Trophoblast cell (in vitro differentiated cells and primary cell): Measurements from ENCODE around the gene NANOS1.

Experiments used
- DNase-seq, 2 donors: peaks; one replicate each; pipeline ENCODE4 v3.0.0-alpha.2; 2016
- H2AFZ ChIP-seq: 2 replicates; pipeline ENCODE4 v1.6.1; 2013; ENCODE audit warnings: low read length, moderate library complexity, mild to moderate bottlenecking; ENCODE audit not compliant: insufficient read depth, poor library complexity
- H2AK5ac ChIP-seq: 2 replicates; pipeline ENCODE4 v1.6.1; 2013; ENCODE audit warnings: mild to moderate bottlenecking, low read length
- H2BK120ac ChIP-seq: 2 replicates; pipeline ENCODE4 v1.6.1; 2013; ENCODE audit warnings: low read length, mild to moderate bottlenecking, moderate library complexity; ENCODE audit not compliant: insufficient read depth, poor library complexity
- H2BK12ac ChIP-seq: 2 replicates; pipeline ENCODE4 v1.6.1; 2013; ENCODE audit warnings: mild to moderate bottlenecking, low read length, moderate library complexity
- H2BK5ac ChIP-seq: 2 replicates; pipeline ENCODE4 v1.6.1; 2013; ENCODE audit warnings: low read length, low read depth, moderate library complexity, mild to moderate bottlenecking; ENCODE audit not compliant: poor library complexity
- H3K14ac ChIP-seq: 2 replicates; pipeline ENCODE4 v1.6.1; 2013; ENCODE audit warnings: mild to moderate bottlenecking, low read length
- H3K18ac ChIP-seq: 2 replicates; pipeline ENCODE4 v1.6.1; 2013; ENCODE audit warnings: mild to moderate bottlenecking, low read length
- H3K23ac ChIP-seq: 2 replicates; pipeline ENCODE4 v1.6.1; 2013; ENCODE audit warnings: low read length
- H3K27ac ChIP-seq: 2 replicates; pipeline ENCODE4 v1.5.1; 2013; ENCODE audit warnings: low read depth, mild to moderate bottlenecking, inconsistent platforms, low read length, moderate library complexity
- H3K27me3 ChIP-seq: 2 replicates; pipeline ENCODE4 v1.6.1; 2013; ENCODE audit warnings: inconsistent platforms, mild to moderate bottlenecking, low read length, moderate library complexity; ENCODE audit not compliant: insufficient read depth
- H3K36me3 ChIP-seq, 2 experiments: 1 replicate in 1 of 2; 2 replicates in 1 of 2; pipeline ENCODE4 v1.6.1; 2013; ENCODE audit warnings: low read length in 2 of 2, mild to moderate bottlenecking in 2 of 2, moderate library complexity in 1 of 2; ENCODE audit not compliant: insufficient read depth in 2 of 2, control insufficient read depth in 1 of 2
- H3K4ac ChIP-seq: 2 replicates; pipeline ENCODE4 v1.6.1; 2013; ENCODE audit warnings: low read depth, mild to moderate bottlenecking, low read length, moderate library complexity
- H3K4me1 ChIP-seq, 2 experiments: 1 replicate in 1 of 2; 2 replicates in 1 of 2; pipeline ENCODE4 v1.6.1; 2013; ENCODE audit warnings: low read length in 2 of 2, mild to moderate bottlenecking in 2 of 2, moderate library complexity in 1 of 2; ENCODE audit not compliant: insufficient read depth in 2 of 2, control insufficient read depth in 1 of 2
- H3K4me2 ChIP-seq: 2 replicates; pipeline ENCODE4 v1.6.1; 2013; ENCODE audit warnings: inconsistent platforms, mild to moderate bottlenecking, low read length, moderate library complexity
- H3K4me3 ChIP-seq: 2 replicates; pipeline ENCODE4 v1.5.1; 2013; ENCODE audit warnings: mild to moderate bottlenecking, low read depth, low read length, inconsistent platforms
- H3K79me1 ChIP-seq: one replicate; pipeline ENCODE4 v1.6.1; 2013; ENCODE audit warnings: low read length
- H3K79me2 ChIP-seq: 2 replicates; pipeline ENCODE4 v1.6.1; 2013; ENCODE audit warnings: low read length, mild to moderate bottlenecking; ENCODE audit not compliant: control insufficient read depth, insufficient read depth, poor library complexity
- H3K9ac ChIP-seq: 2 replicates; pipeline ENCODE4 v1.6.1; 2013; ENCODE audit warnings: mild to moderate bottlenecking, low read length
- H3K9me3 ChIP-seq: 2 replicates; pipeline ENCODE4 v1.6.1; 2013; ENCODE audit warnings: low read depth, mild to moderate bottlenecking, control low read depth, inconsistent platforms, low read length; ENCODE audit not compliant: insufficient read depth
- H4K12ac ChIP-seq: 2 replicates; pipeline ENCODE4 v1.6.1; 2013; ENCODE audit warnings: low read depth, mild to moderate bottlenecking, low read length, moderate library complexity
- H4K8ac ChIP-seq: 2 replicates; pipeline ENCODE4 v1.6.1; 2013; ENCODE audit warnings: low read depth, mild to moderate bottlenecking, low read length, moderate library complexity
- H4K91ac ChIP-seq: one replicate; pipeline ENCODE4 v1.6.1; 2013; ENCODE audit warnings: low read depth, mild to moderate bottlenecking, low read length, moderate library complexity
- WGBS: extraction: QIAGEN DNeasy Blood & Tissue Kit; methylation state at CpG from one replicate; pipeline ENCODE4 v1.1.7; 2013; ENCODE audit warnings: missing lambda C conversion rate; ENCODE audit not compliant: insufficient read length, insufficient coverage; ENCODE audit errors: extremely low coverage; 5-methylcytosine and 5-hydroxymethylcytosine counted together

Gene NANOS1

GRCh38 chr10:119049777-119050176 lies 20.3 kb downstream of the NANOS1 start:
- Histone ChIP-seq H3K27me3 (no peaks in the 10 kb centered on the region), H3K79me1 (no peaks in the 10 kb centered on the region), H3K4me2 (no peak overlapping the region), H3K27ac (no peak overlapping the region), H3K36me3 (peaks cover 46 to 78% of the 10 kb centered on the region in 2 experiments), H3K9ac (no peak overlapping the region), H3K9me3 (no peaks in the 10 kb centered on the region), H2AK5ac (no peak overlapping the region), H3K79me2 (no peaks in the 10 kb centered on the region), H2BK5ac (no peak overlapping the region), H2BK12ac (no peak overlapping the region), H2AFZ (no peak overlapping the region), H2BK120ac (no peak overlapping the region), H3K4ac (no peak overlapping the region), H4K91ac (no peak overlapping the region), H3K4me3 (no peak overlapping the region), H3K18ac (no peak overlapping the region), H3K4me1 (no peaks in the 10 kb centered on the region), H4K8ac (no peak overlapping the region), H3K23ac (no peak overlapping the region), H4K12ac (no peak overlapping the region), H3K14ac (no peak overlapping the region)
- DNase-seq = no peak
- 100% methylated on average over 13 of the region's 14 CpGs for WGBS

GRCh38 chr10:119051775-119052174 lies 22.3 kb downstream of the NANOS1 start:
- WGBS = no CpG with 5 or more reads among the region's 3 CpGs

GRCh38 chr10:119055472-119055871 lies 26.0 kb downstream of the NANOS1 start:
- H3K18ac ChIP-seq = no peak overlapping the region
- no peak for DNase-seq
- H2BK12ac ChIP-seq = no peak overlapping the region
- H3K4me1 ChIP-seq = no peaks in the 10 kb centered on the region
- no peak overlapping the region for H4K12ac ChIP-seq
- no peak overlapping the region for H3K27ac ChIP-seq
- no peak overlapping the region for H2AFZ ChIP-seq
- no peak overlapping the region for H3K23ac ChIP-seq
- H3K36me3 ChIP-seq = peaks cover 34 to 62% of the 10 kb centered on the region in 2 experiments
- H3K79me1 ChIP-seq = no peaks in the 10 kb centered on the region
- no peak overlapping the region for H3K4ac ChIP-seq
- no peak overlapping the region for H4K91ac ChIP-seq
- no peak overlapping the region for H3K4me2 ChIP-seq
- H2BK120ac ChIP-seq = no peak overlapping the region
- no peaks in the 10 kb centered on the region for H3K79me2 ChIP-seq
- no peak overlapping the region for H2BK5ac ChIP-seq
- H3K9me3 ChIP-seq = no peaks in the 10 kb centered on the region
- no peak overlapping the region for H3K9ac ChIP-seq
- WGBS = no CpG with 5 or more reads among the region's 1 CpG
- no peak overlapping the region for H2AK5ac ChIP-seq
- H3K27me3 ChIP-seq = no peaks in the 10 kb centered on the region
- no peak overlapping the region for H3K14ac ChIP-seq
- H3K4me3 ChIP-seq = no peak overlapping the region
- no peak overlapping the region for H4K8ac ChIP-seq

More at GRCh38 chr10:119051775-119052174, 22.3 kb downstream of the NANOS1 start:
- H3K27me3 ChIP-seq = no peaks in the 10 kb centered on the region
- H3K18ac ChIP-seq = no peak overlapping the region
- peaks cover 41 to 73% of the 10 kb centered on the region in 2 experiments for H3K36me3 ChIP-seq
- H2BK120ac ChIP-seq = no peak overlapping the region
- H2AK5ac ChIP-seq = no peak overlapping the region
- H2BK12ac ChIP-seq = no peak overlapping the region
- no peak overlapping the region for H2BK5ac ChIP-seq
- H3K14ac ChIP-seq = no peak overlapping the region
- H4K91ac ChIP-seq = no peak overlapping the region
- H3K23ac ChIP-seq = no peak overlapping the region
- no peaks in the 10 kb centered on the region for H3K79me2 ChIP-seq
- no peak overlapping the region for H2AFZ ChIP-seq
- no peaks in the 10 kb centered on the region for H3K4me1 ChIP-seq
- no peak overlapping the region for H4K12ac ChIP-seq
- no peaks in the 10 kb centered on the region for H3K79me1 ChIP-seq
- H3K9ac ChIP-seq = no peak overlapping the region
- no peak for DNase-seq
- no peak overlapping the region for H3K4me2 ChIP-seq
- no peak overlapping the region for H3K27ac ChIP-seq
- no peak overlapping the region for H3K4me3 ChIP-seq
- no peaks in the 10 kb centered on the region for H3K9me3 ChIP-seq
- no peak overlapping the region for H4K8ac ChIP-seq
- H3K4ac ChIP-seq = no peak overlapping the region

- no peak overlapping the region for H3K14ac ChIP-seq
- no peak overlapping the region for H3K4ac ChIP-seq
- no peak overlapping the region for H2BK12ac ChIP-seq
- no peaks in the 10 kb centered on the region for H3K79me2 ChIP-seq
- H4K8ac ChIP-seq = no peak overlapping the region
- no peak overlapping the region for H3K18ac ChIP-seq
- H4K12ac ChIP-seq = no peak overlapping the region
- H2AK5ac ChIP-seq = no peak overlapping the region
- H2BK120ac ChIP-seq = no peak overlapping the region
- H2AFZ ChIP-seq = no peak overlapping the region
- H3K4me3 ChIP-seq = no peak overlapping the region
- H3K9ac ChIP-seq = no peak overlapping the region
- H3K9me3 ChIP-seq = no peaks in the 10 kb centered on the region
- H3K79me1 ChIP-seq = no peaks in the 10 kb centered on the region
- peaks cover 38 to 55% of the 10 kb centered on the region in 2 experiments for H3K36me3 ChIP-seq
- H3K23ac ChIP-seq = no peak overlapping the region
- no CpG with 5 or more reads among the region's 11 CpGs for WGBS
- no peak overlapping the region for H3K27ac ChIP-seq
- no peak overlapping the region for H4K91ac ChIP-seq
- no peak overlapping the region for H2BK5ac ChIP-seq
- H3K4me2 ChIP-seq = no peak overlapping the region
- no peaks in the 10 kb centered on the region for H3K4me1 ChIP-seq
- no peak for DNase-seq
- H3K27me3 ChIP-seq = no peaks in the 10 kb centered on the region
Measured at GRCh38 chr10:119058010-119058409, 28.5 kb downstream of the NANOS1 start.
